Measurements from ENCODE around the gene MMP24. TPM values are rescaled to one million over a fixed set of nuclear protein-coding genes. Genes with fewer than 3 reads are reported as not detected.

MMP24 gene
- total and polyA plus RNA-seq, 4 donors, result 0.09 to 0.75 (median 0.42) TPM

- DNase-seq (ENCODE audit: low spot score), result no peak
- Histone ChIP-seq H3K4me1 (ENCODE audit: control insufficient read depth in 4 of 4, insufficient read depth in 4 of 4, low read length in 3 of 4) (no peaks in the 10 kb centered on the region), H3K4me3 (ENCODE audit: low read depth in 1 of 3, low read length in 3 of 3) (no peak overlapping the region), H3K9me3 (ENCODE audit: control insufficient read depth in 4 of 4, low read length in 3 of 4) (no peaks in the 10 kb centered on the region), H3K36me3 (ENCODE audit: control insufficient read depth in 4 of 4, insufficient read depth in 3 of 4, low read depth in 1 of 4, low read length in 3 of 4) (no peaks in the 10 kb centered on the region), H3K27me3 (ENCODE audit: control insufficient read depth in 4 of 4, insufficient read depth in 4 of 4, low read length in 3 of 4) (no peaks in the 10 kb centered on the region), H3K27ac (ENCODE audit: low read depth in 1 of 2, low read length in 2 of 2) (no peak overlapping the region), H3K9ac (ENCODE audit: low read depth in 1 of 2, low read length in 2 of 2) (no peak overlapping the region)
- 93% methylated on average over 9 of the region's 9 CpGs for WGBS
- no peak for TF ChIP-seq HNF4A (conservative IDR thresholded peaks at IDR 0.05)
- TF ChIP-seq GABPA (IDR thresholded peaks at IDR 0.05 in 1 of 2, conservative IDR thresholded peaks at IDR 0.05 in 1 of 2), result no peak
- no peak for TF ChIP-seq REST (IDR thresholded peaks at IDR 0.05)
- no peak for TF ChIP-seq ZBTB33 (IDR thresholded peaks at IDR 0.05)
- TF ChIP-seq, protein P1, sequence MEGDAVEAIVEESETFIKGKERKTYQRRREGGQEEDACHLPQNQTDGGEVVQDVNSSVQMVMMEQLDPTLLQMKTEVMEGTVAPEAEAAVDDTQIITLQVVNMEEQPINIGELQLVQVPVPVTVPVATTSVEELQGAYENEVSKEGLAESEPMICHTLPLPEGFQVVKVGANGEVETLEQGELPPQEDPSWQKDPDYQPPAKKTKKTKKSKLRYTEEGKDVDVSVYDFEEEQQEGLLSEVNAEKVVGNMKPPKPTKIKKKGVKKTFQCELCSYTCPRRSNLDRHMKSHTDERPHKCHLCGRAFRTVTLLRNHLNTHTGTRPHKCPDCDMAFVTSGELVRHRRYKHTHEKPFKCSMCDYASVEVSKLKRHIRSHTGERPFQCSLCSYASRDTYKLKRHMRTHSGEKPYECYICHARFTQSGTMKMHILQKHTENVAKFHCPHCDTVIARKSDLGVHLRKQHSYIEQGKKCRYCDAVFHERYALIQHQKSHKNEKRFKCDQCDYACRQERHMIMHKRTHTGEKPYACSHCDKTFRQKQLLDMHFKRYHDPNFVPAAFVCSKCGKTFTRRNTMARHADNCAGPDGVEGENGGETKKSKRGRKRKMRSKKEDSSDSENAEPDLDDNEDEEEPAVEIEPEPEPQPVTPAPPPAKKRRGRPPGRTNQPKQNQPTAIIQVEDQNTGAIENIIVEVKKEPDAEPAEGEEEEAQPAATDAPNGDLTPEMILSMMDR (IDR thresholded peaks at IDR 0.05; ENCODE audit: low read depth, low read length, missing input control), result no peak
- TF ChIP-seq, protein P2, sequence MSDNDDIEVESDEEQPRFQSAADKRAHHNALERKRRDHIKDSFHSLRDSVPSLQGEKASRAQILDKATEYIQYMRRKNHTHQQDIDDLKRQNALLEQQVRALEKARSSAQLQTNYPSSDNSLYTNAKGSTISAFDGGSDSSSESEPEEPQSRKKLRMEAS (IDR thresholded peaks at IDR 0.05), result no peak
- no peak for TF ChIP-seq JUND (IDR thresholded peaks at IDR 0.05)
- no peak for TF ChIP-seq RXRA (IDR thresholded peaks at IDR 0.05)
- TF ChIP-seq YY1 (IDR thresholded peaks at IDR 0.05), result no peak
- TF ChIP-seq, protein P3, sequence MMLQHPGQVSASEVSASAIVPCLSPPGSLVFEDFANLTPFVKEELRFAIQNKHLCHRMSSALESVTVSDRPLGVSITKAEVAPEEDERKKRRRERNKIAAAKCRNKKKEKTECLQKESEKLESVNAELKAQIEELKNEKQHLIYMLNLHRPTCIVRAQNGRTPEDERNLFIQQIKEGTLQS (IDR thresholded peaks at IDR 0.05), result no peak
- no peak for TF ChIP-seq HNF4G (IDR thresholded peaks at IDR 0.05)
- TF ChIP-seq RAD21 (IDR thresholded peaks at IDR 0.05), result no peak
- no peak for TF ChIP-seq SP1 (IDR thresholded peaks at IDR 0.05)
- no peak for TF ChIP-seq TAF1 (conservative IDR thresholded peaks at IDR 0.05)
- no peak for TF ChIP-seq EGR1 (IDR thresholded peaks at IDR 0.05; ENCODE audit: low read depth in 2 of 2)
- TF ChIP-seq NR2F2 (IDR thresholded peaks at IDR 0.05), result no peak
- no peak for TF ChIP-seq FOXA2 (IDR thresholded peaks at IDR 0.05)
- TF ChIP-seq FOXA1 (IDR thresholded peaks at IDR 0.05), result no peak
These were observed 22.4 kb downstream of the MMP24 start for GRCh38 chr20:35248641-35249475.

Data from liver (tissue), 9 donors.